Hepatocyte (in vitro differentiated cells): ENCODE results near the gene IFNL3. TPM values are rescaled to one million over a fixed set of nuclear protein-coding genes. Genes with fewer than 3 reads are reported as not detected.

Source experiments
- DNase-seq: peaks from one replicate; pipeline ENCODE4 v3.0.0-alpha.2; 2016; ENCODE audit warnings: low spot score
- H2AFZ ChIP-seq: fragments of 200-600 bp; sonication (generic); 2 replicates; pipeline ENCODE4 v1.6.0; 2016; ENCODE audit warnings: antibody characterized with exemption, mild to moderate bottlenecking
- H3K27ac ChIP-seq: fragments of 200-600 bp; sonication (generic); 2 replicates; pipeline ENCODE4 v1.5.1; 2016; ENCODE audit warnings: mild to moderate bottlenecking
- H3K27me3 ChIP-seq: fragments of 200-600 bp; sonication (generic); 2 replicates; pipeline ENCODE4 v1.6.1; 2016
- H3K36me3 ChIP-seq: fragments of 200-600 bp; sonication (generic); replicated peaks from 2 replicates; pipeline ENCODE4 v1.5.1; 2016; ENCODE audit warnings: low read depth; ENCODE audit not compliant: insufficient read depth
- H3K4me1 ChIP-seq: fragments of 200-600 bp; sonication (generic); 2 replicates; pipeline ENCODE4 v1.5.1; 2016; ENCODE audit warnings: mild to moderate bottlenecking, moderate library complexity; ENCODE audit not compliant: insufficient read depth
- H3K4me2 ChIP-seq: fragments of 200-600 bp; sonication (generic); 2 replicates; pipeline ENCODE4 v1.6.0; 2016
- H3K4me3 ChIP-seq: fragments of 200-600 bp; sonication (generic); 2 replicates; pipeline ENCODE4 v1.5.1; 2016; ENCODE audit warnings: mild to moderate bottlenecking
- H3K79me2 ChIP-seq: fragments of 200-600 bp; sonication (generic); 2 replicates; pipeline ENCODE4 v1.6.0; 2017; ENCODE audit warnings: mild to moderate bottlenecking
- H3K9me2 ChIP-seq: fragments of 200-600 bp; sonication (generic); replicated peaks from 2 replicates; pipeline ENCODE4 v1.6.0; 2017; ENCODE audit warnings: mild to moderate bottlenecking; ENCODE audit not compliant: insufficient read depth
- H3K9me3 ChIP-seq: fragments of 200-600 bp; sonication (generic); 2 replicates; pipeline ENCODE4 v1.5.1; 2016; ENCODE audit warnings: low read depth, mild to moderate bottlenecking
- H4K20me1 ChIP-seq: fragments of 200-600 bp; sonication (generic); 2 replicates; pipeline ENCODE4 v1.6.0; 2016; ENCODE audit warnings: mild to moderate bottlenecking; ENCODE audit not compliant: insufficient read depth, poor library complexity, severe bottlenecking
- EZH2 ChIP-seq: fragments of 200-600 bp; sonication (generic); IDR thresholded peaks from 2 replicates; pipeline ENCODE4 v1.6.1; 2016; ENCODE audit warnings: antibody characterized with exemption, mild to moderate bottlenecking, borderline replicate concordance
- EZH2phosphoT487 ChIP-seq: fragments of 200-600 bp; sonication (generic); IDR thresholded peaks from one replicate; pipeline ENCODE4 v1.6.1; 2018; ENCODE audit warnings: antibody characterized with exemption, mild to moderate bottlenecking, low read depth, moderate library complexity; ENCODE audit not compliant: unreplicated experiment, severe bottlenecking
- WGBS: methylation state at CpG from one replicate; pipeline ENCODE4 v1.1.6; 2016; ENCODE audit warnings: low lambda C conversion rate; ENCODE audit errors: missing lambda C conversion rate; 5-methylcytosine and 5-hydroxymethylcytosine counted together
- polyA plus RNA-seq: library from polyadenylated mRNA; unstranded; fragments of >200 nt; fragmentation: Nextera tagmentation; extraction: Ambion mirVana; gene quantifications from 2 replicates; pipeline ENCODE4 v1.2.1, GENCODE V29; 2016
- total RNA-seq: library from RNA; depleted of rRNA; stranded (reverse); fragments of >200 nt; gene quantifications from 2 replicates; pipeline ENCODE4 v1.2.3, GENCODE V29; 2014
- TF ChIP-seq, protein P1 (sequence below): fragments of 200-600 bp; sonication (generic); IDR thresholded peaks from 2 replicates; pipeline ENCODE4 v1.5.1; 2016; ENCODE audit warnings: antibody characterized with exemption, mild to moderate bottlenecking; ENCODE audit not compliant: poor library complexity

IFNL3 gene
- total and polyA plus RNA-seq, 2 experiments from 2014 or later = not detected

GRCh38 chr19:39199025-39199424 is 45.8 kb downstream of the IFNL3 start:
- H3K27me3 ChIP-seq = peaks cover 27% of the 10 kb centered on the region
- H3K4me2 ChIP-seq = no peak overlapping the region
- H3K4me3 ChIP-seq = no peak overlapping the region
- no peak overlapping the region for H3K27ac ChIP-seq
- TF ChIP-seq, protein P1, sequence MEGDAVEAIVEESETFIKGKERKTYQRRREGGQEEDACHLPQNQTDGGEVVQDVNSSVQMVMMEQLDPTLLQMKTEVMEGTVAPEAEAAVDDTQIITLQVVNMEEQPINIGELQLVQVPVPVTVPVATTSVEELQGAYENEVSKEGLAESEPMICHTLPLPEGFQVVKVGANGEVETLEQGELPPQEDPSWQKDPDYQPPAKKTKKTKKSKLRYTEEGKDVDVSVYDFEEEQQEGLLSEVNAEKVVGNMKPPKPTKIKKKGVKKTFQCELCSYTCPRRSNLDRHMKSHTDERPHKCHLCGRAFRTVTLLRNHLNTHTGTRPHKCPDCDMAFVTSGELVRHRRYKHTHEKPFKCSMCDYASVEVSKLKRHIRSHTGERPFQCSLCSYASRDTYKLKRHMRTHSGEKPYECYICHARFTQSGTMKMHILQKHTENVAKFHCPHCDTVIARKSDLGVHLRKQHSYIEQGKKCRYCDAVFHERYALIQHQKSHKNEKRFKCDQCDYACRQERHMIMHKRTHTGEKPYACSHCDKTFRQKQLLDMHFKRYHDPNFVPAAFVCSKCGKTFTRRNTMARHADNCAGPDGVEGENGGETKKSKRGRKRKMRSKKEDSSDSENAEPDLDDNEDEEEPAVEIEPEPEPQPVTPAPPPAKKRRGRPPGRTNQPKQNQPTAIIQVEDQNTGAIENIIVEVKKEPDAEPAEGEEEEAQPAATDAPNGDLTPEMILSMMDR = no peak
- no peak for TF ChIP-seq EZH2phosphoT487
- no peak for TF ChIP-seq EZH2
- H3K4me1 ChIP-seq = peaks cover 10% of the 10 kb centered on the region
- H4K20me1 ChIP-seq = no peaks in the 10 kb centered on the region
- 61% methylated on average over 11 of the region's 11 CpGs for WGBS
- DNase-seq = no peak
- H2AFZ ChIP-seq = no peak overlapping the region
- no peaks in the 10 kb centered on the region for H3K9me3 ChIP-seq
- H3K9me2 ChIP-seq = no peaks in the 10 kb centered on the region
- no peaks in the 10 kb centered on the region for H3K79me2 ChIP-seq
- no peaks in the 10 kb centered on the region for H3K36me3 ChIP-seq

DNA sequence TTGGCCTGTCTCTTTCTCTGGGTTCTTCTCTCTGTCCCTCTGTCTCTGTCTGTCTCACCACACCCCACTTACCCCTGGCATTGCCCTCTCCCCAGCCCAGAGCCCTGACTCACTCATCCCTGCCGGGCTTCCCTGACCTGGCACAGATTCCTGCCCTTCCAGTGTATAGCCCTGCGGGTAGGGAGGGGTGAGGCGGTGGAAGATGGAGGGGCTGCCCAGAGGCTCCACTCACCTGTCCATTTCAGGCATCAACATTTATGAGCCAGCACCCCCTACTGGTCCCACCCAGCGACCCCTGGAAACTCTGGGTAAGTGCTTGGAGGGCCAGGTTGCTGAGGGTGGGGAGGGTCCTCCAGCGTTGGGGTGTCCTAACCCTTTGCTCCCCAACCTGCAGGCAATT is 47.0 kb downstream of the IFNL3 start:
- no peak overlapping the region for H2AFZ ChIP-seq
- peaks cover 27% of the 10 kb centered on the region for H3K27me3 ChIP-seq
- H3K4me1 ChIP-seq = peaks cover 10% of the 10 kb centered on the region
- no peak overlapping the region for H3K4me3 ChIP-seq
- no peaks in the 10 kb centered on the region for H3K9me2 ChIP-seq
- DNase-seq = no peak
- H3K27ac ChIP-seq = no peak overlapping the region
- H3K36me3 ChIP-seq = no peaks in the 10 kb centered on the region
- H4K20me1 ChIP-seq = no peaks in the 10 kb centered on the region
- H3K4me2 ChIP-seq = no peak overlapping the region
- H3K79me2 ChIP-seq = no peaks in the 10 kb centered on the region
- 67% methylated on average over 5 of the region's 5 CpGs for WGBS
- TF ChIP-seq EZH2phosphoT487 = no peak
- no peak for TF ChIP-seq EZH2
- TF ChIP-seq, protein P1 = no peak
- H3K9me3 ChIP-seq = no peaks in the 10 kb centered on the region

DNA sequence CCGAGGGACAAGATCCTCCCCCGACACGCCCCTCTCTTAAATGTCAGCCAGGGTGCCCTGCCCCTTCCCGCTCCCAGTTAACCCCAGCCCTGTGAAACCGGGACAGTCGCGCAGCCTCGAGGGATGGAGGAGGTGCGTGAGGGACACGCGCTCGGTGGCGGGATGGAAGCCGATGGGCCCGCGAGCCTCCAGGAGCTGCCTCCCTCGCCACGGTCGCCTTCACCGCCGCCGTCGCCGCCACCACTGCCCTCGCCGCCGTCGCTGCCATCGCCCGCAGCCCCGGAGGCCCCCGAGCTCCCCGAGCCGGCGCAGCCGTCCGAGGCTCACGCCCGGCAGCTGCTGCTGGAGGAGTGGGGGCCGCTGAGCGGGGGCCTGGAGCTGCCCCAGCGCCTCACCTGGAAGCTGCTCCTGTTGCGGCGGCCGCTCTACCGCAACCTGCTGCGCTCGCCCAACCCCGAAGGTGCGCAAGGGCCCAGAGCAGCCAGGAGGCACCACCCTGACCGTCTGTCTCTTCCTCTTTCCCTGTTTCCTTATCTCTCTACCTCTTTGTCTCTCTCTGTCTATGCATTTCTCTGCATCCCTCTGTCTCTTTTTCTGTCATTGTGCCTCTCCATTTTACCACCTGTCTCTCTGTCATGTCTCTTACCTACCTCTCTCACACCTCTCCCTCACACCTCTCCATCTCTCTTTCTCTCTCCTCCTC is 47.8 kb downstream of the IFNL3 start, which contains the start of gene NCCRP1:
Gene NCCRP1 (plus strand): TSS at position 105 of the 703 bp plus-strand sequence. CDS start 19 bp downstream, at position 124.
- Histone ChIP-seq H3K27ac (no peak within 1 kb of the TSS), H3K27me3 (peaks cover 27% of the 10 kb centered on the region), H3K79me2 (no peaks in the 10 kb centered on the region), H4K20me1 (no peaks in the 10 kb centered on the region), H3K4me2 (peak within 1 kb of the TSS; percentile 80), H3K4me1 (peaks cover 10% of the 10 kb centered on the region), H2AFZ (no peak within 1 kb of the TSS), H3K36me3 (no peaks in the 10 kb centered on the region), H3K4me3 (no peak within 1 kb of the TSS), H3K9me3 (no peaks in the 10 kb centered on the region), H3K9me2 (no peaks in the 10 kb centered on the region)
- no peak for DNase-seq
- TF ChIP-seq EZH2 = peak; percentile 46
- TF ChIP-seq, protein P1 = no peak
- WGBS = 9% methylated on average over 14 of the region's 51 CpGs

DNA sequence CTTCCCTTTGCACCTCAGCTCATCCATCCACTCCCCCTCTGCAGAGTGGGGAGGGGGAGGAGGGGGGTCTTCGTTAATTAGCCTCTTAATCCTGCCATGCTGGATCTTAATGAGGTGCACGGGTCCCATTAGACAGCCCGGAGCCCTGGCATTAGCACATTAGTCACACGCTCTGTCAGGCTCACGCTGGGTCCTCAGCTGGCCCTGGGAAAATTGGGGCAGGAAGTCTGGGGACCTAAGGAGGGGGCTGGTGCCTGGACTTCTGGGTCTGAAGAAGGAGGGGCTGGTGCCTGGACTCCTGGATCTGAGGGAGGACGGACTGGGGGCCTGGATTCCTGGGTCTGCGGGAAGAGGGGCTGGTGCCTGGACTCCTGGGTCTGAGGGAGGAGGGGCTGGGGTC is 48.5 kb downstream of the IFNL3 start:
- TF ChIP-seq, protein P1 = no peak
- TF ChIP-seq EZH2 (no peak), EZH2phosphoT487 (no peak)
- Histone ChIP-seq H3K27ac (no peak overlapping the region), H2AFZ (no peak overlapping the region), H3K9me3 (no peaks in the 10 kb centered on the region), H4K20me1 (no peaks in the 10 kb centered on the region), H3K4me3 (no peak overlapping the region), H3K9me2 (no peaks in the 10 kb centered on the region), H3K79me2 (no peaks in the 10 kb centered on the region), H3K27me3 (peaks cover 27% of the 10 kb centered on the region), H3K4me2 (no peak overlapping the region), H3K36me3 (no peaks in the 10 kb centered on the region), H3K4me1 (peaks cover 10% of the 10 kb centered on the region)
- WGBS = 47% methylated on average over 6 of the region's 7 CpGs
- DNase-seq = no peak
